Measurements from ENCODE around the gene TMC5.
"Not testable (repeated sequence)": the region's sequence is repeated elsewhere in the genome, so short reads cannot be mapped to it uniquely, and the experiment has no call there.

The TMC5 gene

GRCh38 chr16:19528666-19529065 lies 111.0 kb downstream of the TMC5 start:
- DNase-seq (ENCODE audit: extremely low read depth in 1 of 2, low read depth in 1 of 2): no peak

GRCh38 chr16:19532601-19533000 lies 114.9 kb downstream of the TMC5 start:
- DNase-seq (ENCODE audit: extremely low read depth in 1 of 2, low read depth in 1 of 2): no peak

GRCh38 chr16:19540241-19540970 lies 122.7 kb downstream of the TMC5 start:
- DNase-seq (ENCODE audit: extremely low read depth in 1 of 2, low read depth in 1 of 2): no peak

- no peak for DNase-seq (ENCODE audit: extremely low read depth in 1 of 2, low read depth in 1 of 2)
Observed at GRCh38 chr16:19542138-19542821, 124.6 kb downstream of the TMC5 start.

- DNase-seq (ENCODE audit: extremely low read depth in 1 of 2, low read depth in 1 of 2): not testable (repeated sequence)
Observed at GRCh38 chr16:19543278-19543996, 125.8 kb downstream of the TMC5 start.

GRCh38 chr16:19548144-19548543 lies 130.5 kb downstream of the TMC5 start:
- DNase-seq (ENCODE audit: extremely low read depth in 1 of 2, low read depth in 1 of 2): no peak
